ENCODE measurements around the gene TTC5. TPM values are rescaled to one million over a fixed set of nuclear protein-coding genes. Genes with fewer than 3 reads are reported as not detected.
"Not testable (repeated sequence)": the region's sequence is repeated elsewhere in the genome, so short reads cannot be mapped to it uniquely, and the experiment has no call there.

TTC5 gene
- total and polyA plus RNA-seq, 4 donors: 25.5 to 38.1 (median 28.1) TPM

GRCh38 chr14:20317720-20318119, 12.0 kb upstream of the TTC5 start:
- H3K4me1 ChIP-seq (ENCODE audit: control insufficient read depth, insufficient read depth, low read length): no peaks in the 10 kb centered on the region
- no peak for DNase-seq (ENCODE audit: low read depth in 4 of 6, low spot score in 6 of 6)
- H3K36me3 ChIP-seq (ENCODE audit: control insufficient read depth, insufficient read depth, low read length): peaks cover 23% of the 10 kb centered on the region
- H3K4me3 ChIP-seq (ENCODE audit: low read depth, low read length): no peak overlapping the region
- no peak overlapping the region for H3K27ac ChIP-seq (ENCODE audit: low read depth, low read length)
- no peaks in the 10 kb centered on the region for H3K27me3 ChIP-seq (ENCODE audit: control insufficient read depth, insufficient read depth, low read length)
- WGBS (ENCODE audit: insufficient coverage): 96% methylated on average over 15 of the region's 16 CpGs
- no peaks in the 10 kb centered on the region for H3K9me3 ChIP-seq (ENCODE audit: control insufficient read depth, insufficient read depth, low read length)

- no peak overlapping the region for H3K27ac ChIP-seq (ENCODE audit: low read depth, low read length)
- no peaks in the 10 kb centered on the region for H3K9me3 ChIP-seq (ENCODE audit: control insufficient read depth, insufficient read depth, low read length)
- WGBS (ENCODE audit: insufficient coverage): no CpG with 5 or more reads among the region's 2 CpGs
- no peak for DNase-seq (ENCODE audit: low read depth in 4 of 6, low spot score in 6 of 6)
- H3K4me3 ChIP-seq (ENCODE audit: low read depth, low read length): no peak overlapping the region
- H3K27me3 ChIP-seq (ENCODE audit: control insufficient read depth, insufficient read depth, low read length): no peaks in the 10 kb centered on the region
- H3K4me1 ChIP-seq (ENCODE audit: control insufficient read depth, insufficient read depth, low read length): no peaks in the 10 kb centered on the region
- peaks cover 21% of the 10 kb centered on the region for H3K36me3 ChIP-seq (ENCODE audit: control insufficient read depth, insufficient read depth, low read length)
Measured at GRCh38 chr14:20314026-20314425, 8.3 kb upstream of the TTC5 start.

- H3K9me3 ChIP-seq (ENCODE audit: control insufficient read depth, insufficient read depth, low read length): no peaks in the 10 kb centered on the region
- no peaks in the 10 kb centered on the region for H3K36me3 ChIP-seq (ENCODE audit: control insufficient read depth, insufficient read depth, low read length)
- DNase-seq (ENCODE audit: low read depth in 4 of 6, low spot score in 6 of 6): no peak
- H3K4me1 ChIP-seq (ENCODE audit: control insufficient read depth, insufficient read depth, low read length): no peaks in the 10 kb centered on the region
- H3K4me3 ChIP-seq (ENCODE audit: low read depth, low read length): peak overlapping the region; percentile 73
- no CpG with 5 or more reads among the region's 1 CpG for WGBS (ENCODE audit: insufficient coverage)
- no peak overlapping the region for H3K27ac ChIP-seq (ENCODE audit: low read depth, low read length)
- no peaks in the 10 kb centered on the region for H3K27me3 ChIP-seq (ENCODE audit: control insufficient read depth, insufficient read depth, low read length)
Measured at GRCh38 chr14:20306079-20306423, 300 bp upstream of the TTC5 start.

- Histone ChIP-seq H3K27me3 (ENCODE audit: control insufficient read depth, insufficient read depth, low read length) (no peaks in the 10 kb centered on the region), H3K36me3 (ENCODE audit: control insufficient read depth, insufficient read depth, low read length) (peaks cover 20% of the 10 kb centered on the region), H3K27ac (ENCODE audit: low read depth, low read length) (no peak overlapping the region), H3K4me3 (ENCODE audit: low read depth, low read length) (no peak overlapping the region), H3K9me3 (ENCODE audit: control insufficient read depth, insufficient read depth, low read length) (no peaks in the 10 kb centered on the region), H3K4me1 (ENCODE audit: control insufficient read depth, insufficient read depth, low read length) (no peaks in the 10 kb centered on the region)
- no peak for DNase-seq (ENCODE audit: low read depth in 4 of 6, low spot score in 6 of 6)
- no CpG with 5 or more reads among the region's 1 CpG for WGBS (ENCODE audit: insufficient coverage)
Measured at GRCh38 chr14:20302042-20302755, 3.6 kb downstream of the TTC5 start.

DNA sequence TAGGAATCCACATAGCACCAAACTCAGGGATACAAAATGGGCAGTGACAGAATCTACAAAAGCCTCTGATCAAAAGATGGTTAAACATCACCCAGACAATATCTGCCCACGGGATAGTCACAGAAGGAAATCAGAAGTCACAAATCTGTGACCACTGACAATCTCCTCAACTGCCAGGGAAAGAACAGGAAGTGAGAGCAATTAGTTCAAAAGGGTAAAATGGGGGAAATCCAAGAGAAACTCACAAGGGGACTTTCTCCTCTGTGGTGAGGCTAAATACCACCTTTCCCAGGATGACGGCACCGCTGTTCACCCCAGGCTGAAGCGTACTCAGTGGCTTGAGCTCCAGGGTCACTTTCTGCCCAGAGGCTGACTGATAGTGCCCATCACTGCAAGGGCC, 10.7 kb downstream of the TTC5 start:
- peaks cover 51% of the 10 kb centered on the region for H3K36me3 ChIP-seq (ENCODE audit: control insufficient read depth, insufficient read depth, low read length)
- no peak for DNase-seq (ENCODE audit: low read depth in 4 of 6, low spot score in 6 of 6)
- H3K4me1 ChIP-seq (ENCODE audit: control insufficient read depth, insufficient read depth, low read length): no peaks in the 10 kb centered on the region
- no peaks in the 10 kb centered on the region for H3K9me3 ChIP-seq (ENCODE audit: control insufficient read depth, insufficient read depth, low read length)
- H3K27me3 ChIP-seq (ENCODE audit: control insufficient read depth, insufficient read depth, low read length): no peaks in the 10 kb centered on the region
- no peak overlapping the region for H3K4me3 ChIP-seq (ENCODE audit: low read depth, low read length)
- 98% methylated on average over 3 of the region's 4 CpGs for WGBS (ENCODE audit: insufficient coverage)
- no peak overlapping the region for H3K27ac ChIP-seq (ENCODE audit: low read depth, low read length)

- WGBS (ENCODE audit: insufficient coverage): no CpG with 5 or more reads among the region's 2 CpGs
- H3K36me3 ChIP-seq (ENCODE audit: control insufficient read depth, insufficient read depth, low read length): peaks cover 49% of the 10 kb centered on the region
Measured at GRCh38 chr14:20294636-20295035, 11.1 kb downstream of the TTC5 start.

GRCh38 chr14:20281998-20282397, 23.8 kb downstream of the TTC5 start:
- H3K27me3 ChIP-seq (ENCODE audit: control insufficient read depth, insufficient read depth, low read length); H3K9me3 ChIP-seq (ENCODE audit: control insufficient read depth, insufficient read depth, low read length); H3K36me3 ChIP-seq (ENCODE audit: control insufficient read depth, insufficient read depth, low read length); H3K27ac ChIP-seq (ENCODE audit: low read depth, low read length); H3K4me3 ChIP-seq (ENCODE audit: low read depth, low read length); DNase-seq (ENCODE audit: low read depth in 4 of 6, low spot score in 6 of 6); H3K4me1 ChIP-seq (ENCODE audit: control insufficient read depth, insufficient read depth, low read length): not testable (repeated sequence)
- WGBS (ENCODE audit: insufficient coverage): no CpG with 5 or more reads among the region's 1 CpG

More at GRCh38 chr14:20294636-20295035, 11.1 kb downstream of the TTC5 start:
- Histone ChIP-seq H3K9me3 (ENCODE audit: control insufficient read depth, insufficient read depth, low read length) (no peaks in the 10 kb centered on the region), H3K27ac (ENCODE audit: low read depth, low read length) (no peak overlapping the region), H3K4me3 (ENCODE audit: low read depth, low read length) (no peak overlapping the region), H3K27me3 (ENCODE audit: control insufficient read depth, insufficient read depth, low read length) (no peaks in the 10 kb centered on the region), H3K4me1 (ENCODE audit: control insufficient read depth, insufficient read depth, low read length) (no peaks in the 10 kb centered on the region)
- DNase-seq (ENCODE audit: low read depth in 4 of 6, low spot score in 6 of 6): no peak

DNA sequence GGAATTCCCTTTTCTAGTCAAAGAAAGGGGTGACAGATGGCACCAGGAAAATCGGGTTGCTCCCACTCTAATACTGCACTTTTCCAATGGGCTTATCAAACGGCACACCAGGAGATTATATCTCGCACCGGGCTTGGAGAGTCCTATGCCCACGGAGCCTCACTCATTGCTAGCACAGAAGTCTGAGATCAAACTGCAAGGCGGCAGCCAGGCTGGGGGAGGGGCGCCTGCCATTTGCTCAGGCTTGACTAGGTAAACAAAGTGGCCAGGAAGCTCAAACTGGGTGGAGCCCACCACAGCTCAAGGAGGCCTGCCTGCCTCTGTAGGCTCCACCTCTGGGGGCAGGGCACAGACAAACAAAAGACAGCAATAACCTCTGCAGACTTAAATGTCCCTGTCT, 25.5 kb downstream of the TTC5 start:
- WGBS (ENCODE audit: insufficient coverage): 97% methylated on average over 5 of the region's 7 CpGs
- not testable (repeated sequence) for DNase-seq (ENCODE audit: low read depth in 4 of 6, low spot score in 6 of 6)

DNA sequence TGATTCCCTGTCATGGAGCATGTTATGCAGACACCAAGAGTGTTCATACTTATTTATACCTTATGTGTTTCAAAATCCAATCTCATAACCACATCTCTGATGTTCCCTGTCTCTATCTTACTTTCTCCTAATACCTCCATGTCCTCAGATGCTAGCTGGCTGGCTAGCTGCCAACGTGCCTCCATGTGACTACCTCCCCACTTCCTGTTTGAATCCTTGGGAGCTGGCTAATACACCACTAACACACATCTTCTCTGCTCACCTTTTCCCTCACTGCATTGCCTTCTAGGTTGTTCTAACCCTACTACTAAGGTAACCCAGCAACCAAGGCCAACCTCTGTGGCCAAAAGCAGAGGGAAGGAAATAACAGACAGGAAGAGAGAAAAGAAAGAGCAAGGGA, 27.3 kb downstream of the TTC5 start:
- 90% methylated on average over 1 of the region's 1 CpG for WGBS (ENCODE audit: insufficient coverage)
- H3K4me3 ChIP-seq (ENCODE audit: low read depth, low read length): no peak overlapping the region
- no peak for DNase-seq (ENCODE audit: low read depth in 4 of 6, low spot score in 6 of 6)
- no peaks in the 10 kb centered on the region for H3K4me1 ChIP-seq (ENCODE audit: control insufficient read depth, insufficient read depth, low read length)
- H3K36me3 ChIP-seq (ENCODE audit: control insufficient read depth, insufficient read depth, low read length): peaks cover 9% of the 10 kb centered on the region
- no peak overlapping the region for H3K27ac ChIP-seq (ENCODE audit: low read depth, low read length)
- peaks cover 2% of the 10 kb centered on the region for H3K9me3 ChIP-seq (ENCODE audit: control insufficient read depth, insufficient read depth, low read length)
- no peaks in the 10 kb centered on the region for H3K27me3 ChIP-seq (ENCODE audit: control insufficient read depth, insufficient read depth, low read length)

More for the DNA sequence above, 25.5 kb downstream of the TTC5 start:
- not testable (repeated sequence) for H3K27me3 ChIP-seq (ENCODE audit: control insufficient read depth, insufficient read depth, low read length); H3K4me1 ChIP-seq (ENCODE audit: control insufficient read depth, insufficient read depth, low read length); H3K27ac ChIP-seq (ENCODE audit: low read depth, low read length); H3K9me3 ChIP-seq (ENCODE audit: control insufficient read depth, insufficient read depth, low read length); H3K4me3 ChIP-seq (ENCODE audit: low read depth, low read length); H3K36me3 ChIP-seq (ENCODE audit: control insufficient read depth, insufficient read depth, low read length)

DNA sequence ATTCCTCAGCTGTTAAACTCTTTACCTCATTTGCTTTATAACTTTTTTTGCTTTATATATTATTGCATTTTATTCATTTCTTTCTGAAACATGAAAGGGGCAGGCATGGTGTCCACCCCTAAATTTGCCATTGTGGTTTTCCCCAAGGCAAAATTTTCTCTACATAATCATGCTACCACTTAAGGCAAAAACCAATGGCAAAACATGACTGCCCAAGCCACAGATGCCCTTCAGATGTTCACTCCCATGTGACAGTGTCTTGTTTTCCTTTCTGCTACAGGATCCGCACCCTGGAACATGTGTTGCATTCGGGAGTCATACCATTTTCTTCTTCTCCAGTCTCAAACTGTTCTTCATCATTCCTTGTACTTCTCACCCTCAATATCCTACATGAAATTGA, 28.3 kb downstream of the TTC5 start:
- no peaks in the 10 kb centered on the region for H3K4me1 ChIP-seq (ENCODE audit: control insufficient read depth, insufficient read depth, low read length)
- no peak overlapping the region for H3K4me3 ChIP-seq (ENCODE audit: low read depth, low read length)
- H3K36me3 ChIP-seq (ENCODE audit: control insufficient read depth, insufficient read depth, low read length): peaks cover 9% of the 10 kb centered on the region
- no peak for DNase-seq (ENCODE audit: low read depth in 4 of 6, low spot score in 6 of 6)
- H3K27me3 ChIP-seq (ENCODE audit: control insufficient read depth, insufficient read depth, low read length): no peaks in the 10 kb centered on the region
- H3K27ac ChIP-seq (ENCODE audit: low read depth, low read length): no peak overlapping the region
- WGBS (ENCODE audit: insufficient coverage): 100% methylated on average over 2 of the region's 2 CpGs
- H3K9me3 ChIP-seq (ENCODE audit: control insufficient read depth, insufficient read depth, low read length): peaks cover 2% of the 10 kb centered on the region
